Karpas-422 (cell line): ENCODE measurements around the gene HAUS7. TPM values are rescaled to one million over a fixed set of nuclear protein-coding genes. Genes with fewer than 3 reads are reported as not detected.

Source experiments
- DNase-seq: peaks from one replicate; pipeline ENCODE4 v3.0.0-alpha.2; 2015
- H2AFZ ChIP-seq: fragments of 200-600 bp; sonication (generic); 2 replicates; pipeline ENCODE4 v1.6.1; 2014; ENCODE audit warnings: antibody characterized with exemption, low read length, mixed read lengths
- H3K27ac ChIP-seq: fragments of 200-600 bp; sonication (generic); 2 replicates; pipeline ENCODE4 v1.5.1; 2014; ENCODE audit warnings: mild to moderate bottlenecking, low read length, moderate library complexity
- H3K27me3 ChIP-seq: fragments of 200-600 bp; sonication (generic); 2 replicates; pipeline ENCODE4 v1.6.1; 2014; ENCODE audit warnings: low read length, mixed read lengths
- H3K36me3 ChIP-seq: fragments of 200-600 bp; sonication (generic); 2 replicates; pipeline ENCODE4 v1.6.1; 2014; ENCODE audit warnings: low read length, mixed read lengths; ENCODE audit not compliant: insufficient read depth
- H3K4me1 ChIP-seq: fragments of 200-600 bp; sonication (generic); 2 replicates; pipeline ENCODE4 v1.6.1; 2014; ENCODE audit warnings: mild to moderate bottlenecking, low read length, mixed read lengths
- H3K4me2 ChIP-seq: fragments of 200-600 bp; sonication (generic); 2 replicates; pipeline ENCODE4 v1.6.1; 2014; ENCODE audit warnings: low read length, low read depth, mild to moderate bottlenecking; ENCODE audit not compliant: poor library complexity, severe bottlenecking
- H3K4me3 ChIP-seq: fragments of 200-600 bp; sonication (generic); 2 replicates; pipeline ENCODE4 v1.5.1; 2014; ENCODE audit warnings: mild to moderate bottlenecking, antibody characterized with exemption, low read length, mixed read lengths
- H3K79me2 ChIP-seq: fragments of 200-600 bp; sonication (generic); 2 replicates; pipeline ENCODE4 v1.6.1; 2014; ENCODE audit warnings: mild to moderate bottlenecking, low read length, mixed read lengths
- H3K9ac ChIP-seq: fragments of 200-600 bp; sonication (generic); 2 replicates; pipeline ENCODE4 v1.6.0; 2014; ENCODE audit warnings: low read length
- H3K9me2 ChIP-seq: fragments of 200-600 bp; sonication (generic), shearing (Covaris generic); replicated peaks from 2 replicates; pipeline ENCODE4 v1.6.0; 2014; ENCODE audit warnings: mild to moderate bottlenecking, low read length, moderate library complexity; ENCODE audit not compliant: insufficient read depth
- H3K9me3 ChIP-seq: fragments of 300-700, 200-600 bp; sonication (generic); 2 replicates; pipeline ENCODE4 v1.6.1; 2014; ENCODE audit warnings: low read length, mixed read lengths
- H4K20me1 ChIP-seq: fragments of 200-600 bp; sonication (generic); 2 replicates; pipeline ENCODE4 v1.6.1; 2014; ENCODE audit warnings: mild to moderate bottlenecking, antibody characterized with exemption, low read length, low read depth; ENCODE audit not compliant: insufficient read depth
- small RNA-seq: library from RNA; depleted of rRNA; stranded (forward); fragments of <200 nt; gene quantifications from one replicate; pipeline ENCODE3, GENCODE V24; 2014
- total RNA-seq: library from RNA; depleted of rRNA; stranded (reverse); fragments of >200 nt; shearing (Covaris generic); gene quantifications from 2 replicates; pipeline ENCODE4 v1.2.3, GENCODE V29; 2014; ENCODE audit warnings: low replicate concordance; rRNA removed

The HAUS7 gene
- total RNA-seq, 1 experiment from 2014 or later = 36.2 TPM

GRCh38 chrX:153400146-153401132 is 69.9 kb downstream of the HAUS7 start:
- no peaks in the 10 kb centered on the region for H3K27me3 ChIP-seq
- no peaks in the 10 kb centered on the region for H3K4me1 ChIP-seq
- no peak overlapping the region for H3K4me2 ChIP-seq
- H3K27ac ChIP-seq = no peak overlapping the region
- H4K20me1 ChIP-seq = no peaks in the 10 kb centered on the region
- H3K79me2 ChIP-seq = no peaks in the 10 kb centered on the region
- peak; percentile 88 for DNase-seq
- no peaks in the 10 kb centered on the region for H3K9me3 ChIP-seq
- no peak overlapping the region for H3K9ac ChIP-seq
- no peaks in the 10 kb centered on the region for H3K9me2 ChIP-seq
- H2AFZ ChIP-seq = no peak overlapping the region
- no peaks in the 10 kb centered on the region for H3K36me3 ChIP-seq
- H3K4me3 ChIP-seq = no peak overlapping the region

- Histone ChIP-seq H3K79me2 (no peaks in the 10 kb centered on the region), H3K4me3 (no peak overlapping the region), H3K9me3 (no peaks in the 10 kb centered on the region), H3K27ac (no peak overlapping the region), H3K27me3 (no peaks in the 10 kb centered on the region), H2AFZ (no peak overlapping the region), H3K9ac (no peak overlapping the region), H3K4me2 (no peak overlapping the region), H3K36me3 (no peaks in the 10 kb centered on the region), H3K9me2 (no peaks in the 10 kb centered on the region), H3K4me1 (no peaks in the 10 kb centered on the region), H4K20me1 (no peaks in the 10 kb centered on the region)
- peak; percentile 12 for DNase-seq
Measured at GRCh38 chrX:153398275-153398960, 72.0 kb downstream of the HAUS7 start.

Small RNA genes lying within 50 kb of the gene (small RNA-seq; reads per million reads assigned to genes)
- gene RN7SL667P = not detected

Other genes with a start within 250 kb of the HAUS7 start
- not detected in 2 replicates for gene PNMA6F, start 148.8 kb downstream of the HAUS7 start, total RNA-seq
- 15.7 and 16.6 TPM in 2 replicates for gene ZNF275, start 136.4 kb downstream of the HAUS7 start, total RNA-seq
- gene PNMA6E, start 69.2 kb downstream of the HAUS7 start, total RNA-seq = not detected in 2 replicates
- gene ZFP92, start 59.1 kb downstream of the HAUS7 start, total RNA-seq = not detected in 2 replicates
- gene TREX2, start 24.5 kb downstream of the HAUS7 start, total RNA-seq = 0.30 and 1.2 TPM in 2 replicates
- gene BGN, start 24.4 kb upstream of the HAUS7 start, total RNA-seq = not detected in 2 replicates
- gene ATP2B3, start 47.1 kb upstream of the HAUS7 start, total RNA-seq = not detected in 2 replicates
- gene CCNQ, start 128.6 kb upstream of the HAUS7 start, total RNA-seq = 29.1 and 55.4 TPM in 2 replicates
- not detected in 2 replicates for gene DUSP9, start 176.6 kb upstream of the HAUS7 start, total RNA-seq
- not detected in 2 replicates for gene PNCK, start 203.2 kb upstream of the HAUS7 start, total RNA-seq
- 0.14 TPM in 1 of 2 replicates, not detected in the other for gene SLC6A8, start 217.3 kb upstream of the HAUS7 start, total RNA-seq